GM06990 (cell line): ENCODE measurements around the gene C14orf132.

ENCODE experiments used
- DNase-seq: peaks from one replicate; pipeline ENCODE4 v3.0.0-alpha.2; 2011; ENCODE audit not compliant: insufficient read length; ENCODE audit errors: extremely low read depth
- H3K27me3 ChIP-seq: replicated peaks from 2 replicates; pipeline ENCODE4 v1.6.0; 2011; ENCODE audit warnings: low read length; ENCODE audit not compliant: control insufficient read depth, insufficient read depth
- H3K36me3 ChIP-seq: 2 replicates; pipeline ENCODE4 v1.5.1; 2011; ENCODE audit warnings: low read length; ENCODE audit not compliant: control insufficient read depth, insufficient read depth
- H3K4me3 ChIP-seq: replicated peaks from 2 replicates; pipeline ENCODE4 v1.5.1; 2011; ENCODE audit warnings: low read depth, mild to moderate bottlenecking, control low read depth, low read length
- TF ChIP-seq, protein P1 (sequence below): IDR thresholded peaks from 2 replicates; pipeline ENCODE4 v1.5.1; 2011; ENCODE audit warnings: low read length, control low read depth, mild to moderate bottlenecking, inconsistent platforms; ENCODE audit not compliant: insufficient read depth, poor library complexity, severe bottlenecking

The C14orf132 gene

GRCh38 chr14:96054661-96055060, 15.5 kb downstream of the C14orf132 start:
- Histone ChIP-seq H3K4me3 (no peak overlapping the region), H3K27me3 (no peaks in the 10 kb centered on the region; the same call in 1 of the 2 replicates), H3K36me3 (no peaks in the 10 kb centered on the region)
- DNase-seq, result no peak
- TF ChIP-seq, protein P1, sequence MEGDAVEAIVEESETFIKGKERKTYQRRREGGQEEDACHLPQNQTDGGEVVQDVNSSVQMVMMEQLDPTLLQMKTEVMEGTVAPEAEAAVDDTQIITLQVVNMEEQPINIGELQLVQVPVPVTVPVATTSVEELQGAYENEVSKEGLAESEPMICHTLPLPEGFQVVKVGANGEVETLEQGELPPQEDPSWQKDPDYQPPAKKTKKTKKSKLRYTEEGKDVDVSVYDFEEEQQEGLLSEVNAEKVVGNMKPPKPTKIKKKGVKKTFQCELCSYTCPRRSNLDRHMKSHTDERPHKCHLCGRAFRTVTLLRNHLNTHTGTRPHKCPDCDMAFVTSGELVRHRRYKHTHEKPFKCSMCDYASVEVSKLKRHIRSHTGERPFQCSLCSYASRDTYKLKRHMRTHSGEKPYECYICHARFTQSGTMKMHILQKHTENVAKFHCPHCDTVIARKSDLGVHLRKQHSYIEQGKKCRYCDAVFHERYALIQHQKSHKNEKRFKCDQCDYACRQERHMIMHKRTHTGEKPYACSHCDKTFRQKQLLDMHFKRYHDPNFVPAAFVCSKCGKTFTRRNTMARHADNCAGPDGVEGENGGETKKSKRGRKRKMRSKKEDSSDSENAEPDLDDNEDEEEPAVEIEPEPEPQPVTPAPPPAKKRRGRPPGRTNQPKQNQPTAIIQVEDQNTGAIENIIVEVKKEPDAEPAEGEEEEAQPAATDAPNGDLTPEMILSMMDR, result no peak

- no peak for DNase-seq
- Histone ChIP-seq H3K4me3 (no peak overlapping the region), H3K36me3 (no peaks in the 10 kb centered on the region), H3K27me3 (no peaks in the 10 kb centered on the region; the same call in 1 of the 2 replicates)
- TF ChIP-seq, protein P1, result no peak
Measured at GRCh38 chr14:96055065-96055752, 16.0 kb downstream of the C14orf132 start.

DNA sequence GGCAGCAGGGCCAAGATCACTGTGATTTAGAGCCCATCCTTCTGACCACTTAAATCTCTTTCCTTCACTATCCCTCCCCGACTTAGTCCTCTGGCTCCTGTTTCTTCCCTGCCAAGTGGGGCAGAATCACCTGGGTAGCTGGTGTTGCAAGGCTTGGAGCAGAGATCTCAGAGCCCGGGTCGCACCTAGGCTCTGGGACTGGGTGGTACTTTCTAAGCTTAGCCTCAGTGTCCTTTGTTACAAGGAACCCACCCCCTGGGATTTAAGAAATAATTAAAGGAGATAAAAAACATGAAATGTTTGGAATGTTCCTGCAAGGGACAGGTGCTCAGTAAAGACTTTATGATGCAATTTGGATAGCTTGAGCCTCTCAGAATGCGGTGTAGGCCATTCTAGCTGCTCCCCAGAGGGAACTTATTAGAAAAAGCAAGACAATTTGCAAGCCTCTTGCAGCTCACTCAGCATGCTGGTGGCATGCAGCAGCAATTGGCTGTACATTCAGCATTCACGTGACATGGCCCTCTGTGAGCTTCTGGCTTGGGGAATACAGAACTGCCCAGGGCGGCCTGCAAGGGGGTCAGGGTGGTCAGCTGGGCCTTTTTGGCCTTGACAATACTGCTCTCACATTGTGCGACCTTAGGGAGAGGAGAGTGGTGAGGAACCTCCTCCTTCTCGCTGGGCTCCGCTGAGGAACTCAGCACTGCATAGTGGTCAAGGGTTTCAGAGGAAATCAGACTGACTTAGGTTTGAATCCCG, 16.8 kb downstream of the C14orf132 start:
- TF ChIP-seq, protein P1, result no peak
- no peaks in the 10 kb centered on the region for H3K36me3 ChIP-seq

GRCh38 chr14:96056509-96057422, 17.6 kb downstream of the C14orf132 start:
- no peaks in the 10 kb centered on the region for H3K36me3 ChIP-seq
- TF ChIP-seq, protein P1, result peak; percentile 62
- no peak overlapping the region for H3K4me3 ChIP-seq
- no peak for DNase-seq
- H3K27me3 ChIP-seq, result no peaks in the 10 kb centered on the region; the same call in 1 of the 2 replicates

More for the DNA sequence above, 16.8 kb downstream of the C14orf132 start:
- no peaks in the 10 kb centered on the region; the same call in 1 of the 2 replicates for H3K27me3 ChIP-seq
- no peak overlapping the region for H3K4me3 ChIP-seq
- DNase-seq, result no peak

DNA sequence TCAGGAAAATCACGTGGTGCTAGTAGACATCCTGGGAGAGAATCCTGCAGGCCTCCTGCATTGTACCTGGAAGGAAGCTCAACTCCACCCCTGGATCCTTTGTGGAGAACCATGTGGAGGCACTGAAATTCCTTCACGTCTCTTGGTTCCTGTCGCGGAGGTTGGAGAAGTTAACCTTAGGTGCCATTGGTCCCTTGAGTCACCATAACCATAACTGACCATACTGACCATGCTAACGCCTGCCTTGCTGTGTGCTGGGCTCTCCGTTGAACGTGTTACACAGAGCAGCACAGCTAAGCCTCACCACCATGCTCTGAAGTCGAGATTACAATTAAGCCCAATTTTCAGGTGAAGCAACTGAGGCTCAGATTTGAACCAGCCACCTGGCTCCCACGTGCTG, 18.6 kb downstream of the C14orf132 start:
- H3K4me3 ChIP-seq, result no peak overlapping the region
- no peaks in the 10 kb centered on the region for H3K36me3 ChIP-seq
- TF ChIP-seq, protein P1, result no peak
- DNase-seq, result no peak
- H3K27me3 ChIP-seq, result no peaks in the 10 kb centered on the region; the same call in 1 of the 2 replicates
